ENCODE measurements around the gene C1orf159.

- TF ChIP-seq CTCF (IDR thresholded peaks at IDR 0.05; ENCODE audit: insufficient read depth, low read length) (no peak), REST (IDR thresholded peaks at IDR 0.05; ENCODE audit: insufficient replicate concordance, low read depth) (no peak), POLR2AphosphoS5 (IDR thresholded peaks at IDR 0.05; ENCODE audit: low read depth) (no peak), GABPA (IDR thresholded peaks at IDR 0.05; ENCODE audit: low read depth) (no peak)
These were observed 26.0 kb upstream of the C1orf159 start for GRCh38 chr1:1141911-1142250.
